Stimulated activated CD8-positive, alpha-beta memory T cell treated with anti-CD3 and anti-CD28 coated beads, Interleukin-4, amount 100 ng/mL, for 1 hour (primary cell): ENCODE results near the gene THSD4.
"Not testable (repeated sequence)": the region's sequence is repeated elsewhere in the genome, so short reads cannot be mapped to it uniquely, and the experiment has no call there.

ENCODE experiments used
- DNase-seq, 2 donors: peaks; one replicate each; pipeline ENCODE4 v3.0.0-alpha.2; 2020; ENCODE audit warnings: low read depth in 2 of 2, low spot score in 1 of 2

The THSD4 gene

DNA sequence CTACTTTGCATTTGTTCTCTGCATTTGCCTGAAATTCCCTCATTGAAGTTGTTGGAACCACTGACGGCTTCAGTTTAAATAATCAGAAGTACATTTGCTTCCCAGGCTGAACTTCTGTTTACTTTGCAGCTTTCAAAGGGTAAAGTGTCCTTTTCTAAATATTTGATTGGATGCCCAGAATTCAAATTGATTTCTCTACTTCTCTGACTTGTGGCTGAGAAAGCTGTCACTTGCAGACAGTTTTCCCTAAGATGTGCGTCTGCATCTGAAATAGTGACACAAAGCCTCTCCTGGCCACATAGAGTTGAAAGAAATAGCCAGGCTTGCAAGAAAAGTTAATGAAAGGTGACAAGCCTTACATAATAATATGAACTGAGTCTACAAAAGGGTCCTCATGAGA lies 299.6 kb downstream of the THSD4 start:
- no peak for DNase-seq

DNA sequence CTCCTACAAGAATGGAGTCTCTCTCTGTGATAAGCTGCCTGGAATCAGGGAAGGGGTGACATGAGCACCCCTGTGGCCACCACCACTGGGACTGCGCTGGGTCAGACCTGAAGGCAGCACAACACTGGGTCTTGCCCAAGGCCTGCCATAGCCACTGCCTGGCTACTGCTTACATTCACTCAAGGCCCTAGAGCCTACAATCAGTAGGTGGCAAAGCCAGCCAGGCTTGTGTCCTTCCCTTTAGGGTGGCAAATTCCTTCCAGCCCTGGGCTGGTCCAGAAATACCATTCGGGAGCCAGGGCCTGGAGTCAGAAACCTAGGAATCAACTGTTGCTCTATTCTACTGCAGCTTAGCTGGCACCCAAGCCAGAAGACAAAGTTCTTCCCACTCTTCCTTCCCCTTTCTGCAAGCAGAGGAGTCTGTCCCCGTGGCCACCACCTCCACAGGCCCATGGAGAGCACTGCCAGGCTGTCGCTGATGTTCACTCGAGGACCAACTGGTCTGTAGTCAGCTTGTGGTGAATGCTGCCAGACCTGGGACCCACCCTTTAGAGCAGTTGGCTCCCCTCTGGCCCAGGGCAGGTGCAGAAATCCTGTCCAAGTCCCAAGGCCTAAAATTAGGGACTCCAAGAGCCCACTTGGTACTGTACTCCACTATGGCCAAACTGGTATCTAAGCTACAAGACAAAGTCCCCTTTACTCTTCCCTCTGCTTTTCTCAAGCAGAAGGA lies 307.4 kb downstream of the THSD4 start:
- no peak for DNase-seq

DNA sequence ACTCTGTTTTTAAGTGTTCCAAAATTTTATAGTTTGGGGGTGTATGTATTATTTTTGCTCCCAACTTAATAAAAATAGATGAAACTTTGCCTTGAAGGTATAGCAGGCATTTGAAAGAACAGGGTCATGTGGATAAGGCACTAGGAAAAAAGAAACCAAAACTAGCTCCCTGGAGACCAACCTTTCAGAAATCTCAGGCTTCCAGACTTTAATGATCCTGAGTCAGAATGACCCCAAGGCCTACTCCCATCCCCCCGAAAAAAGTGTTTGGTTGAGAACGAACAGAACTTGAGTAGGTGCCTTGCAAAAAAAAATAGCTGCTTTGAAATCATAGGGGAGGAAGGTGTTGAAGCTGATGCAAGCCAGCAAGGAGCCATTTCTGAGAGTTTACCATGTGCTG lies 309.5 kb downstream of the THSD4 start:
- no peak for DNase-seq

DNA sequence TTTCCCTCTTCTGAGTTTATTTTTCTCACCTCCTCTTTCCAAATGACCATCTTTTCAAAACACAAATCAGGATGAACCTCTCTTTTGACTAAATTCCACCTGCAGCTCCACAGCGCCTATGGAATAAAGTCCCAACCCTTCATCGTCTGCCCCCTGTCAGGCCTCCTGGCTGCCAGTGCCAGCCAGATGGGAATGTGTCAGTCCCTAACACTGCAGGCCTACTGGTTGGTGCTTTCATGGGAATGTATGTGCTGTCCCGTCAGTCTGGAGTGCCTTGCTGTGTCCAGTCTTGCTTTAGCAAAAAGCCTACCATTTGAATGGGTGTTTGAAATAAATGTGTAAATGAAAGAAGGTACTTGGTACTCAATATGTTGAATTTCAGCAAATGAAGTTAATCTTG lies 310.1 kb downstream of the THSD4 start:
- DNase-seq = no peak

DNA sequence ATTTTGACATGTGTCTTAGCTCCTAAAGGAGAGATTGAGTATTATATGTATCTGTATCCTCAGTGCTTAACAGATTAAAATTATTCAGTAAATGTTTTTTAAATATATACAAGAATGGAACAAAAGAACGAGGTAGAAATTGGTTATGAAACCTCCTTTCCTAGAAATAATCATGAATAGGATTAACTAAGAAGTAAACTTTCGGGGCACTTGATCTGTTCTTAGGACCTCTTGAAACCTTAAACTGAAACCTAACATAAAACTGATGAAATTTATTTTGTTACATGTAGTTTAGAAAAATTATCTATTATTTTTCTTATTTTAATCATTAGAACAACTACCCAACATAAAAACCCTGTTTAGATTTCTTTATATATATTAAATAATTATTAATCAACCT lies 311.5 kb downstream of the THSD4 start:
- no peak for DNase-seq

DNA sequence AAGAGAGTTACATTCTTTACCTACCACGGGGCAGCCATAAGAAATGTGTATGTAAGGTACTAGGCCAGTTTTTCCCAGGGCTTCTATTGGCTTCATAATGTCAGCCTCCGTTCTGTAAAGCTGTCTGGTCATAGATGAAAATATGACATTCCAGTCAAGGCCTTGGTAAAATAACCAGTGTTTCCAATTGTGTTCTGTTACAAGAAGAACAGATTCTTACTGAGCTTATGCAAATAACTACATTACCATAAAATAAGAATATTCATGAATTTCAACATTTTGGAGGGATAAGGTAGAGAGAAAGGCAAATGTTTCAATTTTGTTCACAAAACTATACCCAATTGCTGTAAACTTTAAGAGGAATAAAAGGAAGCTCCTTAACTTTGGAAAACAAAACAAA lies 315.5 kb downstream of the THSD4 start:
- DNase-seq = no peak

DNA sequence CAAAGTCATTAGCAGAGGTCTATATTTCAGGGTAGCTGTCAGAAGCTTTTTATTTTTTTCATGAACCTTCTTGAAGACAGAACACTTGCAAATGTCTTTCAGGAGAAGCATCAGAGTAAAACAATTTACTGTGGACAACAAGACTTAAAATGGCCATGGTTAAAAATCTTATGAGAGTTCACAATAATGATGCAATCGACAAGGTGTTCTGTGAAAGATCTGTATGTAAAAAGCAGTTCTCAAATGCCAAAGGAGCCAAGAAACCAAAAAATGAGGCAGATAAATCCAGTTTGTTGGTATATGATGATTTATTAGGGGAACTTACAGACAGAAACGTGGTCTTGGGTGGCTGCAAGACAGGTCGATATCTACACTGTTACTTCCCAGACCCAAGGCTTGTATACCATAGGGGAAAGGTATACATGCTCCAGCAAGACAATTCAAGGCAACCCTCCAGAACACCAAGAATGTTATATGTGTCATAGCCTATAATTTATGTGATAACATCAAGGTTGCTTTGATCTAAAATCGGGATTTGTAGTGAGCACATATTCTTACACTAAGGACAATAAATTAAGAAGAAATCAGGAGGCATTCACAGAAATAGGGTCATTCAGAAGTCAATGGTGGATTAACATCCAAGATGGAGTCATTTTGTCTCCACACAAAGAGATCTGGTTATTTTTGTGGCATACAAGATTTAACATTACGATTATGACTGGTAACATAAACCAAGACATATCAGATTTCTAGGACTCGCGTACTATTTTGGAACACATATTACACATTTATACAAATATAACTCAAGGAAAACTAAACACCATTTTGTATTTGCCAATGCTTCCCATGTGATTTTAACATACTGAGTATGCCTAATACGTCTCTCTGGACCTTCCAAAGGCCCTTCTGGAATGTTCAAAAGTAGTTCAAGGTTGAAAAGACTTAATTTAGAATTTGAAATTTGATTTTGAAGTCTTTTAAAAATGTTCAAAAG lies 316.4 kb downstream of the THSD4 start:
- DNase-seq = no peak

DNA sequence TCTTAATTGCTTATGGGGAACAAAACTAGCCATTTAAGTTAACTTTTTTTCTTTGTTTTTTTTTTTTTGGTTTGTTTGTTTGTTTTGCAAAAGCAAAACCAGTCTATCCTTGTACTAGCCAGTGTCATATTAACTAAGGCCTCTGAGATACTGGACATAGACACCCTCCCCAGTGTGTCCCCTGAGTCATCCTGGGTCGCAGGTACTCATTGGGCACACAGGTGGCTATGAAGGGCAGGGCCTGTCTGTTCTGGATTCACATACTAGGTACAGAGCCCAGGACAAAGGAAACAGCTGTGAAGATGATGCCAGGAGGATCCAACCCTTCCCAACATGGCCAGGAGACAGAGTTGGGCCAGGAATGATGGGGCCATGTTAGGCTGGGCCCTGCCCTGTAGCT lies 318.1 kb downstream of the THSD4 start:
- DNase-seq = no peak

DNA sequence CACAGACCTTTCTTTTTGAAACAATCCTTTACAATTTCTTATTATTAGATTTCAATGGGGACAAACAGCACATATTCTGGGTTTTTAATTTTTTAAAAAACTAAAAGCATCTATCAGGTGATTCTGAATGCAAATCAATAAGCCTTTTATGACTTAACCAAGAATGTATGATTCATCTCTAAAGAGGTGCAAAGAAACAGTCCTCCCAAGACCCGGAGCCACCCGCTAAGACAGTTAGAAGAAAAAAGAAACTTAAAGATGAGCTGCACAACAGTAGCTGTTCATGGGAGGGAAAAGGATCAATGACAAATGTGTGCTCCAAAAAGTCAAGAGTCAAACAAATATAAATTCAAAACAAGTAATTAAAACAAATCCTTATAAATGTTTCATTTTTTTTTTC lies 319.5 kb downstream of the THSD4 start:
- no peak for DNase-seq

DNA sequence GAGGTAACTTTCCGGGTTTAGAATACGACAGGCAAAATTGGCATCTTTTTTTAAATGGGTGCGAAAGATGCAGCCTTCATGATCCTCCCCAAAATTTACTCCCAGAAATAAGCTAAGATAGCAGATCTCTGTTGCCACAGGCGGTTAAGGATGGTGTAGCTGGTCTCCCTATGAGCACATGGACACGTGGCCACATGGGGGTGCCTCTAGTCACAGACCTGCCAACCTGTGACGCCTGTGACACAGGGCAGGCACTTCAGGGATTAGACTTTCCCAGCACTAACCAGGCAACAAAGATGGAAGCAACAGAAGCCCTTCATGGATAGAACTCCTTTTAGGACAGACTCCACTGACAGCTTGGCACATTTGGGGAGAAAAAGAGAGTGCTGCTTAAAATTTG lies 320.3 kb downstream of the THSD4 start:
- no peak for DNase-seq

DNA sequence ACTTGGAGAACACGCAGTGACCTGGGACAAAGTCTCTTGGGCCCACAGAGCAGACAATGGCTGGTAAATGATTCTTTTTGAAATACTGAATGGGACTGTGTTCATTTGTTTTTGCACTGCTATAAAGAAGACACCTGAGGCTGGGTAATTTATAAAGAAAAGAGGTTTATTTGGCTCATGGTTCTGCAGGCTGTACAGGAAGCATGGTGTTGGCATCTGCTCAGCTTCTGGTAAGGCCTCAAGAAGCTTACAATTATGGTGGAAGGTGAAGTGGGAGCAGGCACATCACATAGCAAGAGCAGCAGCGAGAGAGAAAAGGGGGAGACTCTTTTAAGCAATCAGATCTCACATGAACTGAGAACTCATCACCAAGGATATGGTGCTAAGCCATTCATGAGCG lies 321.6 kb downstream of the THSD4 start:
- no peak for DNase-seq

DNA sequence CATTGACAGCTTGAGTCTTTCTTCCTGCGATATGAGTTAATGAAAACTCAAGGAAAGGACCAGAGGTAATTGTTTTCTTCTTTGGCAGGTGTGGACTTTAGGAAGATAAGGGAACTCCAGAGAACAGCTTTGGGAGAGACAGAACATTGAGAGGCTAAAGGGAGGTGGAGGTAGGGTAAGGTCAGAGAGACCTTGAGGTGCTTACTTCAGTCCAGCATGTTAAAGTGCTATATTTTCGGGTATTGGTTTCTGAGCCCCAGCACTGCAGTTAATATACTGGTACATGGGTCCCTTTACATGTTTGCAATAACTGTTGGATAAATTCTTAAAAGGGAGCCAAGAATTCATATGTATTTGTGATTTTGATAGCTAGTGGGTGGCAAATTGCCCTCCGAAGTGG lies 322.1 kb downstream of the THSD4 start:
- no peak for DNase-seq

DNA sequence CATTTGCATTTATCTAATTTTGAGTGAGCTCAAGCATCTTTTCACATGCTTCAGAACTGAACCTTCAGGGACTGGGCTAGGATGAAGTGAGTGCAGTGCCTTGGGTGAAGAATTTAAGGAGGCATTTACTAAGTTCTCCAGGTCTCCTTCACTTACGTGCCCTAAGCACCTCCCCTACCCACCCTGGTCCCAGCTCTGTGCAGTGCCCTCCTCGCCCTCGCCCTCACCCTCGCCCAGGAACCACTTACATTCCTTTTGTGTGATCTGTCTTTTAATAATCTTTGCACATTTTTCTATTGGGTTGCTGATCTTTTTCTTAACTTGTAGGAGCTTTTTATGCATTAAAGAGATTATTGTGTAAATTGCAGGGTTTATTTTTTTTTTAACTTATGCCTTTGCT lies 322.6 kb downstream of the THSD4 start:
- DNase-seq = no peak

DNA sequence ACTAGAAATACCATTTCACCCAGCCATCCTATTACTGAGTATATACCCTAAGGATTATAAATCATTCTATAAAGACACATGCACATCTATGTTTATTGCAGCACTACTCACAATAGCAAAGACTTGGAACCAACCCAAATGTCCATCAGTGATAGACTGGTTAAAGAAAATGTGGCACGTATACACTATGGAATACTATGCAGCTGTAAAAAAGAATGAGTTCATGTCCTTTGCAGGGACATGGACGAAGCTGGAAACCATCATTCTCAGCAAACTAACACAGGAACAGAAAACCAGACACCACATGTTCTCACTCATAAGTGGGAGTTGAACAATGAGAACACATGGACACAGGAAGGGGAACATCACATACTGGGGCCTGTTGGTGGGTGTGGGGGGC lies 324.2 kb downstream of the THSD4 start:
- not testable (repeated sequence) for DNase-seq

DNA sequence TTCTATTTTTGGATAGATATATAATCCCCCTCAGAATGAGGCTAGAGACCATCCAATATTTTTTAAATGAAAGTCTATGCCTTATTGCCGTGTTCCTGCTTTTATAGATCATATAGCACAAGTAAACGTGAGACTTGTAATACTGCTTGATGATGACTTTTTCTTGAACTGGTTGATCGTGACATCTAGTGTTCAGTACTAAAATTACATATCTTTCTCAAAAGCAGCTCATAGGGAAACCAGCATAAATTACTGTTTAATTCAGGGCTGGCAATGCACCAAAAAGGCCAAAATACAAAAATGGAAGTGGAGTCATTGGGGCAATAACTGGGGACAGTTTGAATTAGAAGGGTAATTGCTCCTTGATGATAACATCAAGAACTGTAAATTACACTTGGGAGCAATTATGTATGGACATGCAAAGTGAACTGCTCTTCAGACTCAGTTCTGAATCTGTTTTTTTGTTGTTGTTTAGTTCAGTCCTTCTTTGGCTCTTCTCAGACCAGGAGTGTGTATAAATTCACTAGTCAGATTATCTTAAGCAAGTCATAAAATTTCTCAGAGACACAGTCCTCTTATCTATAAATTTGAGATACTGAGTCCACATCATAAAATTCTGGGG lies 325.3 kb downstream of the THSD4 start:
- DNase-seq = no peak

DNA sequence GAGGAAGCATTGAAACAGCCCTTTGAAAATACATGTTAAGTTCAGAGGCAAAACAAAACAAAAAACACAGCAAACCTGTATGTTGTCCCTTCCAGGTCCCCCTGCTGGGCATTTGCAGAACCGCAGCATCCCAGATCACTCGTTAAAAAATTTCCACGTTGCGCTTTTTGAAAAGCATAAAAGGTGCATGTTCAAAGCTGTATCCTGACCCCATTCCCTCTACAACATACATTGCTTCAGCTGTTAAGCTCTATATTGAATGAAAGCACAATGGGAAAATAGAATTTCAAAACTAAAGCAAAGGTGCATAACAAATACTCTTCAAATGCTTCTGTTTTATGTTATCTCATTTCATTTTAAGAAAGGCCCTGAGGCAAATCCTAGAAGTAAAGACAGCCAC lies 328.3 kb downstream of the THSD4 start:
- no peak for DNase-seq

DNA sequence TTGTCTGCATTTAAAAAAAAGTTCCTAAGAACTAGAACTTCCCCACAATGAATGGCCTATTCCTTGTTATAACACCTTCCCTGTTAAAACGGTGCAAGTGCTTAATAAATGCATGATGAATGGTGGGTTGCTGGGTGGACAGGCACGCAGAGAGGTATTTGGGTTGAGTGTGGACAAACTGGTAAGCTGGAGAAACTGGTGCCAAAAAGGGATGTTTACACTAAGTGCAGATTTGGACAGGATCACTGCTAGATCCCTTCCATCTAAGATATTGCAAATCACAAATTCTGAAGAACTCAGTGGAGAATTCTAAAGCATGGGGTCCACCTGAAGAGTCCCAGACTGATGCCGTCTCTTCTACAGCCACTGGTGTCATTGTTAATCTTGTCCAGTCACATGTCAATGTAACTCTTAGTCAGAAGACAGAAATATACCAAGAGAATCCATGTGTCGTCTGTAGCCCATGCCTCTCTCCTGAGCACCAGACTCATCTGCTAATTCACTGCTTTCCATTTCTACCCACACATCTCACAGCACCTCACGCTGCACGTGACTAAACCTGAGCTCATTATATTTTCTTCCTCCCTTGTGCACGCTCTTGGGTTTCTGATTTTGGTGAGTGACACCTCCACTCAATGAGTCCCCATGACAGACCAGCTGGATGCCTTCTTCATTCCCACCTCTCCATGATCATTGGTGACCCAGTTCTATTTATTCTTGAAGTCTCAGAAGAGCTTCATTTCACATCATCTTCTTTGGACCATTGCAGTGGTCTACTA lies 328.9 kb downstream of the THSD4 start:
- no peak for DNase-seq

DNA sequence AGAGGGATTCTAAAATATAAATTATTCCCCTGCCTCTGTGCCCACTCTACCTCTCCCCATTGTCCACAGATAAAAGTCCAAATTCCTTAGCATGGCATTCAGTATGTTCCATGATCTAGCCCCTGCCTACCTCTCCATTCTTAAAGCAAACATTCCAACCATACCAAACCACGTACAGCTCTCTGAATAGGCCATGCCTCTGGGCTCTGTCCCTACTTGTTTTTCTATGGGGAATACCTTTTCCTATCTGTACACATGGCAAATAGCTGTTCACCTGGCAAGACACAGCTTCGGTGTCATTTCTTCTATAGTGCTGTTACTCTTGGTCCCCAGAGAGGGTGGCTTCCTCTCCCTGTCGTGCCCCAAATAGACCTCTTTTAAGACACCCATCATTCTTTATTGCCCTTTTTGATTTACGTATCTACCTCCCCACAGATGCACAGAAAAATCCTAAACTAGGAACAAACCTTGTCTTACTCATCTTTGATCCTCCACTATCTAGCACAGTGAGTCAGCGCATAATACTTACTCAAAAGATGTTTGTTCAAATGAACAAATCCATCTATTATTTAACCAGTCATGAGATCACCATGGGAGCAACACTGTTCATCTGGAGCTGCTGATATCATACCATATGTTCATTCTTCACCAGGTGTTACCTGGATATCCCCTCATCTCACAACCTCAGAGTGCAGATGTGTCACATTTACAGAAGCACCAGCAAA lies 329.8 kb downstream of the THSD4 start:
- no peak for DNase-seq

DNA sequence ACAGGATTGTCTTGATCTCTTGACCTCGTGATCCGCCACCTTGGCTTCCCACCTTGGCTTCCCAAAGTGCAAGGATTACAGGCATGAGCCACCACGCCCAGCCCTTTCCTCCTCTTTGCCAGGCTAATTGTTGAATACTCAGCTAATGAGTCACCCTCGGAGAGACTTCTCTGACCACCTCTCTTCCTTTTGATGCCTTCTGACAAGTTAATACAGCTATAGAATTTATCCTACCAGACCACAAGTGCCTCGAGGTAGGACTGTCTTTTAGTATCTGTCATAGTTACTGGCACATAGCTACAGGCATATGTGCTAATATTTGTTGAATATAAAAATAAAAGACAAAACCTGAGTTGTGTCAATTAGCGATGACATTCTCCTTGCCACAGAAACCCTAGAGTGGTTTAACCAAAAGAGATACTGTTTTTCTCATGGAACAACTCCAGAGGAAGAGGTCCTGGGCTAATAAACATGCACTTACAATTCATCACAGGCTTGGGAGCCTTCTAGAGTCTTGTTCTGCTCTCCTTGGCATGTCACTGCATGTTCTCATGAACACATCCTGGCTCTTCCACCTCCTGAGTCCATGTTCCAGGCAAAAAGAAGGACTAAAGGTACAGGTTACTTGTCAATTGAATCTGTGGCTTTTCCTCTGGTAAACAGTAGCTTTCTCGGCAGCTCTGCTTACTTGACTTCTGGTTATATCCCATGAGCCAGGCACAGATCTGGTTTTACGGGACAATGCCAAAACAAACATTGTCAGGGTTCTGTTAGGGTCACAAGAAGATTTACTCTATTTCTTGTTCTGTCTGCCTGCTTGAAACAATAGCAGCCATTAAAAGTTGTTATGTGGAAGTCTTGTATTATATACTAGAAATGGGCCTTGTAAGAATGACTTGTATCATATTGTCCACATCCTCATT lies 332.3 kb downstream of the THSD4 start:
- no peak for DNase-seq
